ENCODE results near the gene ZNF154. TPM values are rescaled to one million over a fixed set of nuclear protein-coding genes. Genes with fewer than 3 reads are reported as not detected.

The ZNF154 gene
- polyA plus RNA-seq, 2 of the 4 experiments (the other 2 are of a cell fraction) = not detected

DNA sequence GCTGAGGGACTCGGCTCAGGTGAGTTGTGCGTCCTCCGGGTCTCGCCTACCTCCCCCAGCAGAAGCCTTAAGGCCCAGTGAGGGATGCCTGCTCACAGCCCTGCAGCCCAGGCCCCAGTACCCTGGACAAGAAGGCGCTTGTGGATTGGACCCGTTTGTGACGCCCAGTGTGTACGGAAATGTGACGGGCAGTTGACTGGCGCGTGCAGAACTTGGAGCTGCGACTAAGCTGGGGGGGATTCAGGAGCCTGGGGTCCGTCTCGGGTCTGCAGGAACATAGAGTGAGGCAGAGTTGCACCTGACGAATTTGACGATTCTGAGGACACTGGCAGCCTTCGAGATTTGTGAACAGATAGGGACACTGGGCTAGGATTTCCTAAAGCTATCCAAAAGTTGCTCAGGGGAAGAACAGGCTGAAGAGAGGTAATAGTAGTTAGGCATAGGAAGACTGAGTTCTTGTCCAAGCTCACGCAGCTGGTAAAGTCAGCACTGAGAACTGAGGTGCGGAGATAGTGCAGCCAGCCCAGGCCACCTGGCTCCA is 26.7 kb downstream of the ZNF154 start:
- no peaks in the 10 kb centered on the region for H3K4me1 ChIP-seq
- ChIA-PET POLR2A (interaction anchor here (0.6 to 1.7 kb wide), 11 partner anchors 29 to 645 kb away, joined by 3 to 8 read pairs (median 5); partner anchors contain the start of genes ZNF134, ZNF274, ZNF543 and ZNF552), CTCF (interaction anchor here (0.7 to 1.3 kb wide), 4 partner anchors 10 to 86 kb away, joined by 3 to 4 read pairs (median 4); no protein-coding TSS in a partner anchor)
- FAIRE-seq = no peak
- TF ChIP-seq RARB (CRISPR knock-in tag; IDR thresholded peaks at IDR 0.05) = no peak
- 0 out of 2 replicates have a peak, but pooled peaks have one; percentile 26 for TF ChIP-seq KDM1A (IDR thresholded peaks at IDR 0.05; ENCODE audit: low read depth)
- TF ChIP-seq PHF8 (IDR thresholded peaks at IDR 0.05; ENCODE audit: borderline replicate concordance, low read depth) = 0 out of 2 replicates have a peak, but pooled peaks have one; percentile 13
- no peak for TF ChIP-seq MAZ (IDR thresholded peaks at IDR 0.05; ENCODE audit: borderline replicate concordance, low read depth, low read length)
- TF ChIP-seq EP300 (IDR thresholded peaks at IDR 0.05) = no peak
- TF ChIP-seq CHD4 (IDR thresholded peaks at IDR 0.05; ENCODE audit: borderline replicate concordance) = no peak
- 23% methylated on average over 12 of the region's 19 CpGs for WGBS (ENCODE audit: missing lambda C conversion rate)
- peak overlapping the region; percentile 46 to 79; a peak in 5 of 6 replicates for H3K27ac ChIP-seq
- peak overlapping the region; percentile 73 for H3K4me3 ChIP-seq
- H3K4me2 ChIP-seq = peak overlapping the region; percentile 73
- H3K9me3 ChIP-seq = peaks cover 96% of the 10 kb centered on the region
- DNase-seq (ENCODE audit: low read depth in 1 of 2, low spot score in 1 of 2) = peak in 1 of 2 experiments; percentile 33
- ATAC-seq = peak in 1 of 2 experiments; percentile 9; a peak in 4 of 6 replicates

DNA sequence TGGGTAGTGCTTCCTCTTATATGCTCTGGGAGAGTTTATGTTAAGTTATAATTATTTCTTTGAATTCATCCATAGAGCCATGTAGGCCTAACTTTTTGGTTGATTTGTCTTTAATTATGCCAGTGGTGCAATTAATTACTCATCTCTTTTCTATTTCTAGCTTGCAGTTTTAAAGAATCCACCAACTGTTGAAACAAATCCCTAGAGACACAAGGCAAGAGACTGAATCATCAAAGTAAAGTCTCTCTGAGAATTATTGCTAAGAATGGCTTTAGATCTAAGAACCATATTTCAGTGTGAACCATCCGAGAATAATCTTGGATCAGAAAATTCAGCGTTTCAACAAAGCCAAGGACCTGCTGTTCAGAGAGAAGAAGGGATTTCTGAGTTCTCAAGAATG is 33.1 kb downstream of the ZNF154 start:
- no peak overlapping the region for H3K4me3 ChIP-seq
- DNase-seq (ENCODE audit: low read depth in 1 of 2, low spot score in 1 of 2) (no peak), ATAC-seq (no peak), FAIRE-seq (peak; percentile 39)
- H3K9me3 ChIP-seq = peaks cover 87% of the 10 kb centered on the region
- CTCF ChIA-PET = no interaction called here
- TF ChIP-seq MAFK (IDR thresholded peaks at IDR 0.05; ENCODE audit: partially characterized antibody) = no peak
- TF ChIP-seq ZFP36 (IDR thresholded peaks at IDR 0.05; ENCODE audit: borderline replicate concordance, partially characterized antibody) = no peak
- TF ChIP-seq BHLHE40 (IDR thresholded peaks at IDR 0.05; ENCODE audit: low read depth, low read length) = no peak
- H3K4me1 ChIP-seq = no peaks in the 10 kb centered on the region
- POLR2A ChIA-PET = no interaction called here
- 4% methylated on average over 2 of the region's 2 CpGs for WGBS (ENCODE audit: missing lambda C conversion rate)
- H3K27ac ChIP-seq = no peak overlapping the region
- H3K4me2 ChIP-seq = no peak overlapping the region

DNA sequence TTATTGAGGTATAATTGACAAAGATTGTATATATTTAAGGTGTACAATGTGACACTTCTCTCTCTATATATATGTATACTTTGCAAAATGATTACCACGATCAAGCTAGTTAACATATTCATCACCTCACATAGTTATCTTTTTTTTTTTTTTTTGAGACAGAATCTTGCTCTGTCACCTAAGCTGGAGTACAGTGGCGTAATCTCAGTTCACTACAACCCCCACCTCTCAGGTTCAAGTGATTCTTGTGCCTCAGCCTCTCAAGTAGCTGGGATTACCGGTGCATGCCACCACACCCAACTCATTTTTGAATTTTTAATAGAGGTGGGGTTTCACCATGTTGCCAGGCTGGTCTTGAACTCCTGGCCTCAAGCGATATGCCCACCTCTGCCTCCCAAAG is 36.5 kb downstream of the ZNF154 start:
- DNase-seq (ENCODE audit: low read depth in 1 of 2, low spot score in 1 of 2) (no peak), ATAC-seq (no peak), FAIRE-seq (no peak)
- ChIA-PET CTCF (interaction anchor here (0.6 to 3.1 kb wide), 5 partner anchors 9 to 183 kb away, joined by 3 to 8 read pairs (median 4); partner anchors contain the start of genes ZNF551 and ZNF587B), POLR2A (no interaction called here)
- Histone ChIP-seq H3K4me3 (no peak overlapping the region), H3K9me3 (peaks cover 77% of the 10 kb centered on the region), H3K4me2 (no peak overlapping the region), H3K4me1 (no peaks in the 10 kb centered on the region), H3K27ac (no peak overlapping the region)
- WGBS (ENCODE audit: missing lambda C conversion rate) = 2% methylated on average over 4 of the region's 4 CpGs
- TF ChIP-seq JUN (IDR thresholded peaks at IDR 0.05) = no peak
- no peak for TF ChIP-seq CHD4 (IDR thresholded peaks at IDR 0.05; ENCODE audit: borderline replicate concordance)
- TF ChIP-seq RARB (CRISPR knock-in tag; IDR thresholded peaks at IDR 0.05) = no peak
- TF ChIP-seq, protein P1, sequence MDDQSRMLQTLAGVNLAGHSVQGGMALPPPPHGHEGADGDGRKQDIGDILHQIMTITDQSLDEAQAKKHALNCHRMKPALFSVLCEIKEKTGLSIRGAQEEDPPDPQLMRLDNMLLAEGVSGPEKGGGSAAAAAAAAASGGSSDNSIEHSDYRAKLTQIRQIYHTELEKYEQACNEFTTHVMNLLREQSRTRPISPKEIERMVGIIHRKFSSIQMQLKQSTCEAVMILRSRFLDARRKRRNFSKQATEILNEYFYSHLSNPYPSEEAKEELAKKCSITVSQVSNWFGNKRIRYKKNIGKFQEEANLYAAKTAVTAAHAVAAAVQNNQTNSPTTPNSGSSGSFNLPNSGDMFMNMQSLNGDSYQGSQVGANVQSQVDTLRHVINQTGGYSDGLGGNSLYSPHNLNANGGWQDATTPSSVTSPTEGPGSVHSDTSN (IDR thresholded peaks at IDR 0.05) = no peak
- no peak for TF ChIP-seq NR3C1 (IDR thresholded peaks at IDR 0.05)
- TF ChIP-seq RNF2 (IDR thresholded peaks at IDR 0.05; ENCODE audit: borderline replicate concordance, low read depth) = no peak
- TF ChIP-seq TFCP2L1 (CRISPR knock-in tag; IDR thresholded peaks at IDR 0.05) = no peak
- TF ChIP-seq HEYL (CRISPR knock-in tag; IDR thresholded peaks at IDR 0.05) = no peak
- TF ChIP-seq KDM1A (IDR thresholded peaks at IDR 0.05; ENCODE audit: low read depth) = no peak
- TF ChIP-seq HES2 (IDR thresholded peaks at IDR 0.05) = no peak
- no peak for TF ChIP-seq CBX8 (IDR thresholded peaks at IDR 0.05)
- no peak for TF ChIP-seq ZC3H11A (IDR thresholded peaks at IDR 0.05)
- TF ChIP-seq BHLHE40 (IDR thresholded peaks at IDR 0.05; ENCODE audit: low read depth, low read length) = no peak
- TF ChIP-seq JUNB (IDR thresholded peaks at IDR 0.05) = no peak
- no peak for TF ChIP-seq GATA3 (IDR thresholded peaks at IDR 0.05; ENCODE audit: borderline replicate concordance)
- TF ChIP-seq HOXB5 (CRISPR knock-in tag; IDR thresholded peaks at IDR 0.05) = no peak

Data from A549 (cell line).